Measurements from ENCODE around the gene TIMM23.
"Not testable (repeated sequence)": the region's sequence is repeated elsewhere in the genome, so short reads cannot be mapped to it uniquely, and the experiment has no call there.

The TIMM23 gene

DNA sequence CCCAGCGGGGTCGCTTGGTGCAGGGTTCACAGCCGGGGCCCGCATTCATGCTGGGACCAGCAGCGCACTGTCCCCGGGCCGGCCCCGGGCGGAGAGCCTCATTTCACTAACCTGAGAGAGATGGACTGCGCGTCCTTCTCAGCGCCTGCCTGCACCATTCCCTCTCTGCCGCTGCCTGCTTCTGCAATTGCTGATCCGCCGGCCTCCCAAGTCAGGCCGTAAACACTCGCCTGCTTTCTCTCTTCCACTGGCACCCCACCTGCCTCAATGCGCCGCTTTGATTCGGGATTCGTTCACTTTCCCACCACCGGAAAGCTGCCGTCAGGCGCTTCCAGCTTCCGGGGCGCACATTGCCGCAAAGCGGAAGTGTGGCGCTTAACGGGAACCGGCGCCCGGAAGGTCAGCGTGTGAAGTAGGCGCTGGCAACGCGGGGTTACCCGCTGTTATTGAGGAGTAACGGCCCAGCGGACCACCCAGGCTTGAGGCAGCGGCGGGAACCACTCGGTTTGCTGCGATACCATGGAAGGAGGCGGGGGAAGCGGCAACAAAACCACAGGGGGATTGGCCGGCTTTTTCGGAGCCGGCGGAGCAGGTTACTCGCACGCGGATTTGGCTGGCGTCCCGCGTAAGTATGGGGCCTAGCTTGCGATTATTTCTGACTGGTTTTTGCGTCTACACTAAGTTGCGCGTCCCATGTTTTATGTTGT lies at the start of gene TIMM23:
TIMM23 (plus strand) TSS at position 384 of the 707 bp plus-strand sequence; CDS start at position 520, 136 bp downstream.
- peak; percentile 82 for DNase-seq (ENCODE audit: low read depth)

DNA sequence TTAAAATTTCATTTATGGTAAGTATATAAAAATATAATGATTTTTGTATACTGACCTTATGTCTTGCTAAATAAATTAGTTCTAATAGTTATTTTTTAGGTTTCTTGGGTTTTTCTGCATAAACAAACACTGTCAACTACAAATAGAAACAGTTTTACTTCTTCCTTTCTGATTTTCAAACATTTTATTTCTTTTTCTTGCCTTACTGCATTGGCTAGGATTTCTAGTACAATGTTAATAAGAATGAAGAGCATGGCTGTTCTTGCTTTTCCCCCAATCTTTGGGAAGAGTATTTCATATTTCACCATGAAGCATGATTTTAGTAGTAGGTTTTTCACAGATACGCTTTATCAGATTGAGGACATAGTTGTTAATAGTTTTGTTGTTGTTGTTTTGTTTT lies 45.5 kb upstream of the TIMM23 start:
- not testable (repeated sequence) for DNase-seq (ENCODE audit: low read depth)

GRCh38 chr10:45931305-45931704 lies 41.0 kb upstream of the TIMM23 start:
- DNase-seq (ENCODE audit: low read depth), result not testable (repeated sequence)

DNA sequence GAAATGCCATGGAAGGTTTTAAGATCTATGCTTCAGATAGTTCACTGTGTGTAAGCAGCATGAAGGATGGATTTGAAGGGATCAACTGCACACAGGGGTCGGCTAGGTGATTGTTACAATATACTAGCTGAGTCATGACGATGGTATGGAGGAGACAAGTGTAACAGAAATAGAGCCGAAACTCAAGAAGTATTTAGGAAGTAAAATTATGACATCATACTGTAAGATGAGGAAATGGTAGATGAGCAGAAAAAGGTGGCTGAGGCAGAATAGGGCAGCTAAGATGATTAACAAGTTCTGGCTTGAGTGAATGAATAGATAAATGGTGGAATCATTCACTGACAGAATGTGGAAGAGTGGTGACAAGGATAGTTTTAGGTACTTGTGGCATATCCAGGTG lies 37.5 kb upstream of the TIMM23 start:
- not testable (repeated sequence) for DNase-seq (ENCODE audit: low read depth)

DNA sequence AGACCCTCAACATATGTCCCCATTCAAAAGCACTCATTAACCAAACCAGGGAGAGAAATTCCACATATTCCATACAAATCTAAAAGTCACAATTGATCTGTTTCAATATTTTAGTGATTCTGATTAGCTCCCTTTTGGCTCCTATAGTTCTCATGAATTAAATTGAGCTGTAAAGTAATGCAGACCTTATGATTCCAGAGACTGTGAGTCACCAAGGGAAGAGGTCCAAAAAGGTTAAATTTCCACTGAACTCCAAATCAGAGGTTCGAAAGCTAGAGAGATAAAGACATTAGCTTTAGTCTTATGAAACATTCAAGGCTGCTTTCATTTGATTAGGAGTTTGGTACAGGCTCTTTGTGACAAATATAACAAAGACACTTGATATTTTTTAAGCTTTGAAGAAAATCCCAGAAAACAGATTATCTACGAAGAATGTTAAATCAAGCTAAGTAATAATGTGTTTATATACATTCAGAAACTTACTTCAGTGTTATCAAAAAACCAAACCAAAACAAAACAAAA lies 33.1 kb upstream of the TIMM23 start:
- not testable (repeated sequence) for DNase-seq (ENCODE audit: low read depth)

- DNase-seq (ENCODE audit: low read depth), result not testable (repeated sequence)
Measured at GRCh38 chr10:45941196-45941595, 31.1 kb upstream of the TIMM23 start.

DNA sequence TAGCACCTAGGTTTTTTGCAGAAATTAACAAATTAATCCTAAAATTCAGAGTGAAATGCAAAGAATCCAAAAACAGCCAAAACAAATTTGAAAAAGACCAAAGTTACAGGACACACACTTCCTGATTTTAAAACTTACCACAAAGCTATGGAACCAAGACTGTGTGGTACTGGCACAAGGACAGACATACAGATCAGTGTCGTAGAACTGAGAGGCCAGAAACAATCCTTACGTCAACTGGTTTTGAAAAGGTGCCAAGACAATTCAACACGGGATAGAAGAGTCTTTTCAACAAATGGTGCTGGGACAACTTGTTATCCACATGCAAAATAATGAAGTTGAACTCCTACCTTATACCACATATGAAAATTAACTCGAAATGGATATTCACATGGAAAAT lies 26.8 kb upstream of the TIMM23 start:
- DNase-seq (ENCODE audit: low read depth), result not testable (repeated sequence)

DNA sequence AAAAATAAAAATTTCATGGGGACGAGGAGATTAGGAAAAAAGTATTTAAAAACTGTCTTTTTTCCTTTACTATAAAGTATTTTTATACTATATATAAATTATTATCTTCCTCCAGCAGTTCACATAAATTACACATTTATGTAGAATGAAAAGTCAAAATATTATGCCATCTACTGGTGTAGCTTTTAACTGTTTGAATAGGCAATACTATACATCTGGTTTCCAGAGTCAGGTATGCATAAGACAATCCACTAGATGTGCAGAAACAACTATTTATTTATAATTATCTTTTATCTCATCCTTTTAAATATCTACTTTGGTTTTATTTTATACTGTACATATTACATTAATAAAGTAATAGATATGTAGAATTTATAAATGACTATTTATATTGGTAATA lies 24.9 kb upstream of the TIMM23 start:
- DNase-seq (ENCODE audit: low read depth), result not testable (repeated sequence)

DNA sequence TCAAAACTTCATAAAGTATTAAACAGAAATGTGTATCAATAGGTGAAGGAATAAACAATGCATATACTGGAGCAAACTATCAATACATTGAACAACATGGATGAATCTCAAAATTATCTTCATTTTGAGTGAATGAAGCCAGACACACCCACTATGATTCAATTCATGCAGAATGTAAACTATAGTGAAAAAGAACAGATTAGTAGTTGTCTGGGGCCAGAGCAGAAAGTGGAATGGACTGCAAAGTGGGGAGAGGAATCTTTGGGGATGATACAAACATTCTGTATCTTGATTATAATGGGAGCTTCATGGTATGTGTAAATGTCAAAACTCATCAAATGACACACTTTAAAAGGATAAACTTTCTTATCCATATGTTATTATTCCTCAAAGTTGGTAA lies 23.5 kb upstream of the TIMM23 start:
- not testable (repeated sequence) for DNase-seq (ENCODE audit: low read depth)

DNA sequence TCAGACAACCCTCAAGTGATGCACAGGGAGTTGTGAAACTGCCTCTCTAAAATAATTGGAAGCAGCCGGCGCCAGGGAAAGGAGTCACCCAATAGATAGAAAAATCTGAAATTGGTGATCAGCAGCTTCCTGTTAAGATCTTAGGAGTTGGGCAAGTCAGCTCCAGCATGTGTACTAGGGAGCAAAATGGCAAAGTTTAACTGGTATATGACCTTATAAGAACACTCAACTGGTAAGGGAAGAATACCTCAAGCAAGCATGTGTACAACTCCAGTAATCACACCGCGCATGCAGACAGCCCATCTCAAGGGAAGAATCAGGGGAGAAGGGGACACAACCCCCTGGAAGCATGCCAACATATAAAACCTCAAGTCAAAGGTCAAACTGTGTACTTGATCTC lies 17.9 kb upstream of the TIMM23 start:
- not testable (repeated sequence) for DNase-seq (ENCODE audit: low read depth)

DNA sequence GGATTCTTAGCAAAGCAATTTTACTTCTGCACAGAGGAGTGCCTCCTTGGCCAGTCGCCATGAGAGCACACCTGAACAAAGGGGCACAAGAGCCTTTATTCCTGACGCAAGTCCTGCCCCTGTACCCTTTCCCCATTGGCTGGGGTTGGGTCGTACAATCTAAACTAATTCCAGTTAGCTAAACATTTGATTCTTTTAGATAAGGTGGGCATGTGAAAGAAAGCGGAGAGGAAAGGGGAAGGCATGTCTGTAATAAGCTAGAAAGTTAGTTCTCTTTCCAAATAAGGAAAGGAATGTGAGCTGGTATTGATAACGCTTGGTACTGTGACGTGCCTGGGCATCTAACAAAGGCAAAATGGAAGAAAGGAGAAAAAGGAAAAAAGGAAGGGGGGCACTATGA lies 15.7 kb upstream of the TIMM23 start:
- not testable (repeated sequence) for DNase-seq (ENCODE audit: low read depth)

GRCh38 chr10:45957928-45958327 lies 14.4 kb upstream of the TIMM23 start:
- DNase-seq (ENCODE audit: low read depth), result not testable (repeated sequence)

- not testable (repeated sequence) for DNase-seq (ENCODE audit: low read depth)
Measured at GRCh38 chr10:45962686-45963452, 9.4 kb upstream of the TIMM23 start.

DNA sequence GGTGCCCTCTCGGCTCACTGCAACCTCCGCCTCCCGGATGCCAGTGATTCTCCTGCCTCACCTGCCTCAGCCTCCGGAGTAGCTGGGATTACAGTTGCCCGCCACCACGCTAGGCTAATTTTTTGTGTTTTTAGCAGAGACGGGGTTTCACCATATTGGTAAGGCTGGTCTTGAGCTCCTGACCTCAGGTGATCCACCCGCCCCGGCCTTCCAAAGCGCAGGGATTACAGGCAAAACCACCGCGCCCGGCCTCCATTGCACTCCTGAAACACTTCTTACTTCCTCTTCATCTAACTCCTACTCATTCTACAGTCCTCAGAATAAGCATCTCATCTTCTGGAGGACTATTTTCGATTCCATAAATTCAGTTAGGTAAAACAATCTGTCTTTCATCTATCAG lies 1.3 kb upstream of the TIMM23 start:
- DNase-seq (ENCODE audit: low read depth), result not testable (repeated sequence)

- not testable (repeated sequence) for DNase-seq (ENCODE audit: low read depth)
Measured at GRCh38 chr10:45971742-45972105, 565 bp upstream of the TIMM23 start.

DNA sequence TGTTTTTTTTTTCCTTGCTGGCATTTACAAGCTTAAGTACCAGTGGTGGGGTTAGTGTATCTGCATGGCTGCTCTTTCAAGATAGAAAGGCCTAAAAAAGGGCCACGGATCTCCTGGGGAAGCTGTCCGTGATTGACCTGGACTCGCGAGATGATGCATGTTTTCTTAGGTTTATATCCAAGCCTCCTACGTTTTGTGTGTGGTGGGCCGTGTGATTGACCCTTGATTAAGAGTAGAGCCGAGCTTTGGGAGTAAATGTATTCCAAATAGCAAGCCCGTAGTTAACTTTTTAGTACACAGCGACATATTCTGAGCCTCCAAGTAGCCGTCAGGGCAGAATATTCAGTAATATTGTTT lies 502 bp downstream of the TIMM23 start:
- not testable (repeated sequence) for DNase-seq (ENCODE audit: low read depth)

DNA sequence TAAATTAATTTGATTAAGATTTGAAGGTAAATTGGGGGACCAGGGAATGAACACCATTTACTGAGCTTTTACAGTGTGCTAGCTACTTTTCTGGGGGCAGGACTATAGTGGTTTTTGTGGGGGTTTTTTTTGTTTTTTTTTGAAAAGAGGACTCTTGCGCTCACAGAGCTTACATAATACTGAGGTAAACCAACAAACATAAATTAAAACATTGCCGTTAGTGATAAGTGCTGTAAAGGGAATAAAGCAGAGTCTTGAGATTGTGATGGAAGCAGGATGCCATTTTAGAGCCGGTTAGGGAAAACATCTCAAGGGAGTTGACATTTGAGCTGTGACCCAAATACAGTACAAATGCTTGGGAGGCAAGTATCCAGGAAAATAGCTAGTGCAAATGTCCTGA lies 1.8 kb downstream of the TIMM23 start:
- not testable (repeated sequence) for DNase-seq (ENCODE audit: low read depth)

GRCh38 chr10:45978554-45978953 lies 6.3 kb downstream of the TIMM23 start:
- DNase-seq (ENCODE audit: low read depth), result not testable (repeated sequence)

GRCh38 chr10:45981367-45981766 lies 9.1 kb downstream of the TIMM23 start:
- DNase-seq (ENCODE audit: low read depth), result not testable (repeated sequence)

- not testable (repeated sequence) for DNase-seq (ENCODE audit: low read depth)
Measured at GRCh38 chr10:45983538-45984186, 11.4 kb downstream of the TIMM23 start.

GRCh38 chr10:45984473-45984872 lies 12.2 kb downstream of the TIMM23 start:
- not testable (repeated sequence) for DNase-seq (ENCODE audit: low read depth)

DNA sequence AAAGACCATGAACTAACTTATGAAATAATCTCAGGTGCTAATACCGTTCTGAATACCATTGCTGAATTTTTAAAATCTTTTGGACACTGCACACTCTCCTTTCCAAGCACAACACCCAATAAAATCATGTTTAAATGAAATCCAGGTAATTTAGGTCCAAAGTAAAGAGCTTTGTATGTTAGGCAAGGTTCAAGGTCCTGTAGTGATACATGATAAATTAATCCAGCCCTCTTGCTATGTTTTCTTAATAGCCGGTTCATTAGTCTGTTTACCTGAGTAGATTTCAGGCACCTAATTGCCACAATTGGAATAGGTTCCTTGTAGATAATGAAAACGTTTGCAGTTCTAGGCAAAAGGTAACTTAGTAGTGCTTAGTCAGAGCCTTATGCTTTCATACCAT lies 13.3 kb downstream of the TIMM23 start:
- not testable (repeated sequence) for DNase-seq (ENCODE audit: low read depth)

- DNase-seq (ENCODE audit: low read depth), result no peak
Measured at GRCh38 chr10:45997557-45997956, 25.3 kb downstream of the TIMM23 start.

Data from activated T-helper 9 cell treated with anti-CD3 and anti-CD28 coated beads, Interleukin-2, amount 50 U/mL, for 16 hours (primary cell).